ENCODE results near the gene HERC4.

Gene HERC4

GRCh38 chr10:68096913-68097516 is 21.9 kb upstream of the HERC4 start:
- in situ Hi-C loops (cut with HindIII; ENCODE audit: low sequenced_read_pairs): no loop called here
- peak; percentile 92 for DNase-seq (ENCODE audit: low read depth, low spot score)
- TF ChIP-seq CTCF (IDR thresholded peaks at IDR 0.05; ENCODE audit: low read depth, low read length): no peak
- no peak overlapping the region for H3K4me3 ChIP-seq (ENCODE audit: low read depth, low read length)

DNA sequence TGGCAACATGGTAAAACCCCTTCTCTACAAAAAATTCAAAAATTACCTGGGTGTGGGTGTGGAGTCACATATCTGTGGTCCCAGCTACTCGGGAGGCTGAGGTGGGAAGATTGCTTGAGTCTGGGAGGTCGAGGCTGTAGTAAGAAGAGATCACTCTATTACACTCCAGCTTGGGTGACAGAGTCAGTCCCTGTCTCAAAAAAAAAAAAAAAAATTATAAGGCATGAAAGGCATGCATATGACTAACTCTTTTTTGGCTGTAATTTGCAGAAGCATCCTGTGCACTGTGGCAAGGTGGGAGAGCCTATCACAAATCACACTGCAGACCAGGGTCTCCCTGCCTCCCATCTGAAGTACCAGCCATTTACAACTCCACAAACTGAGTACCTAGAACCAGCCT is 20.1 kb upstream of the HERC4 start:
- DNase-seq (ENCODE audit: low read depth, low spot score): peak; percentile 38
- in situ Hi-C loops (cut with HindIII; ENCODE audit: low sequenced_read_pairs): no loop called here
- no peak overlapping the region for H3K4me3 ChIP-seq (ENCODE audit: low read depth, low read length)
- no peak for TF ChIP-seq CTCF (IDR thresholded peaks at IDR 0.05; ENCODE audit: low read depth, low read length)

DNA sequence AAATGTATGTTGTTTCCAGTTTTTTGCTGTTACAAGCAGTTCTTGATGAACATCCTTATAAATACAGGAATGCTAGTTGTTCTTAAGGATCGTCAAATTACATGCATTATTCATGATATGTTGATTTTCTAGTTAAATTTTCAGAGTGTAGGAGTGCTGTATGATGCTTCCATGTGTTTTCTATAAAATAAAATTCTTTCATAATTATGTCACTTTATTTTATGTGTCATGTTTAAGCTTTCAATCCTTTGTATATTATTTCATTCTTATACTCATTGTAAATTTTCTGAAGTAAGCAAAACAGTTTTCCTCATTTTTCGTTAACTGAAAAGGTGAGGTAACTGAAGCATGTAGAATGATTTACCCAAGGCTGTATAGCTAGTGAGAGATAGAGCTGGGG is 17.4 kb upstream of the HERC4 start:
- no peak for TF ChIP-seq CTCF (IDR thresholded peaks at IDR 0.05; ENCODE audit: low read depth, low read length)
- in situ Hi-C loops (cut with HindIII; ENCODE audit: low sequenced_read_pairs): no loop called here
- H3K4me3 ChIP-seq (ENCODE audit: low read depth, low read length): no peak overlapping the region
- DNase-seq (ENCODE audit: low read depth, low spot score): no peak

DNA sequence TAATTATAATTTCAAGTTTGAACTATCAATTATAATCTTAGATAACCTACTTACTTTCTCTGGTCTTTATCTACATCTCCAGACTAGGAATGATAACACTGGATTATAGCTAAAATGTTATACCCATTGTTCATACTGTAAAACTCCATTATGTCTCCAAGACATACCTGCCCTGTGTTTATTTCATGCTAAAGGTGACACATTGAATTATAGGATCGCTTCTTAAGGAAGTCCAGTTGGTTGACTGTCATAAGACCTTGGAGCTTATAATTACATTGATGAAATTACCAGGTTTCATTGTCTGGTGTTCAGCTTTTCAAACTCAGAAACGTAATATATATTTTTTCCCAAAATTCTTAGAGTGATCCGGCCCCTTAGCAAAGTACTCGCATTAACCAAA is 15.5 kb upstream of the HERC4 start:
- in situ Hi-C loops (cut with HindIII; ENCODE audit: low sequenced_read_pairs): no loop called here
- no peak overlapping the region for H3K4me3 ChIP-seq (ENCODE audit: low read depth, low read length)
- no peak for DNase-seq (ENCODE audit: low read depth, low spot score)
- no peak for TF ChIP-seq CTCF (IDR thresholded peaks at IDR 0.05; ENCODE audit: low read depth, low read length)

DNA sequence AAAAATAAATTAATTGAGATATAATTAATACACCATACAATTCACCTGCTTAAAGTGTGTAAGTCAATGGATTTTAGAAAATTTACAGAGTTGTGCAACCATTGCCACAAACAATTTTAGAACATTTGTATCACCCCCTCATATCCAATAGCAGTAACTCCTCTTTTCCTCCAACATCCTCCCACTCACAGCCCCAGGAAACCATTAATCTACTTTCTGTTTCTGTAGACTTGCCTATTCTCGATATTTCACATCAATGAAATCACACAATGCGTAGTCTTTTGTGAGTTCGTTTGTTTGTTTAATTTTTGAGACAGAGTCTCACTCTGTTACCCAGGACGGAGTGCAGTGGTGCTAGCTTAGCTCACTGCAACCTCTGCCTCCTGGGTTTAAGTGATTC is 13.7 kb upstream of the HERC4 start:
- in situ Hi-C loops (cut with HindIII; ENCODE audit: low sequenced_read_pairs): no loop called here
- no peak overlapping the region for H3K4me3 ChIP-seq (ENCODE audit: low read depth, low read length)
- TF ChIP-seq CTCF (IDR thresholded peaks at IDR 0.05; ENCODE audit: low read depth, low read length): no peak
- no peak for DNase-seq (ENCODE audit: low read depth, low spot score)

DNA sequence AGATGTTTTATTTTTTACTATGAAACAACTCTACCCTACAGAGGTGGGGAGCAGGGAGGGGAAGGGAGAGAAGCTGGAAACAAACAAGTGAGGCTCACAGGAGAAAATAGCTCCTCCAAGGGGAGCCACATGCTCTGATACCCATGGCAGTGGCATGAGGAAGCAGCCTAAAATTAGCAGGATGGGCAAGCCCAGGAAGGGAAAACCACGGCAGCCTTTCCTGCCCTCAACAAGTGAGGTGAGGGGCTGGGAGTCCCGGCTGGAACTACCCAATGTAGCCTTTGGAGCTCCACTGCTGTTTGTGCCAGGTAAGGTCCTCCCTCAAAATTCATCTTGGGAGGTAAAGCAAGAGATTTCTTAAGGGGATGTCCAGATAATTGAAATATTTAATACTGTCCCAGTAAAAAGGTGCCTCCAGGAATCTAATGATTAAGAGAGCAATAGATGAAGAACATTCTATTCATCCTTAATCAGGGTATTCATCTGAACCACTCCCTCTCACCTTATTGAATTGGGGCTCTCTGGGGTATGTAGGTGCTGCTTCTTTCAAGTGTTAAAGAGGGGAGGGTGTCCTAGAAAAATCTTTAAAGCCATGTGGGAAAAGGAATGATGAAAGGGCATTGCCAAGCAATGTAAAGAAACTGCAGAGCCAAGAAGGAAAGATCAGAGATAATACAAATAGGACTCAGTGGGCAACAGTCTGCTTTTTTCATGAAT is 12.8 kb upstream of the HERC4 start:
- no peak for DNase-seq (ENCODE audit: low read depth, low spot score)
- no peak overlapping the region for H3K4me3 ChIP-seq (ENCODE audit: low read depth, low read length)
- no peak for TF ChIP-seq CTCF (IDR thresholded peaks at IDR 0.05; ENCODE audit: low read depth, low read length)
- in situ Hi-C loops (cut with HindIII; ENCODE audit: low sequenced_read_pairs): no loop called here

Measured in astrocyte of the spinal cord (primary cell).